Measurements from ENCODE around the gene OASL. TPM values are rescaled to one million over a fixed set of nuclear protein-coding genes. Genes with fewer than 3 reads are reported as not detected.

OASL gene
- total and polyA plus RNA-seq, 2 of the 4 experiments (the other 2 are of a cell fraction) = under 0.01 to 0.05 TPM

- no peak overlapping the region for H2AFZ ChIP-seq (replicated peaks; ENCODE audit: low read length, poor library complexity)
- CTCF ChIA-PET = no interaction called here
Measured at GRCh38 chr12:120998435-120998834, 40.6 kb downstream of the OASL start.

More at GRCh38 chr12:120998435-120998834, 40.6 kb downstream of the OASL start:
- H2AK9ac ChIP-seq (replicated peaks; ENCODE audit: low read depth, low read length, poor library complexity) = no peak overlapping the region
- no TSS peak for BruUV-seq (replicated peaks)
- H4K8ac ChIP-seq (ENCODE audit: low read depth in 2 of 2, low read length in 2 of 2) = no peak overlapping the region
- H3K18ac ChIP-seq (ENCODE audit: low read depth, low read length) = no peak overlapping the region
- H3K9ac ChIP-seq (ENCODE audit: low read depth, low read length) = no peak overlapping the region
- WGBS, 2 experiments (ENCODE audit: extremely low coverage in 2 of 2, insufficient read length in 1 of 2) = no CpG with 5 or more reads among the region's 3 CpGs
- no peak overlapping the region for H2AK5ac ChIP-seq (ENCODE audit: low read depth, low read length)
- peak; percentile 22 for DNase-seq
- no peak overlapping the region for H4K91ac ChIP-seq (ENCODE audit: insufficient read depth, low read depth, low read length)
- in situ Hi-C loops (cut with MboI; ENCODE audit: low sequenced_read_pairs) (no loop called here), intact Hi-C loops (cut with micrococcal nuclease) (no loop called here), dilution Hi-C loops (cut with HindIII; ENCODE audit: low sequenced_read_pairs, unreplicated experiment) (no loop called here)
- ATAC-seq (ENCODE audit: low read depth) = peak; percentile 51; the same call in 1 of the 2 replicates
- no peaks in the 10 kb centered on the region for H3K79me1 ChIP-seq (ENCODE audit: low read depth in 1 of 2, low read length in 2 of 2)
- H3K27ac ChIP-seq (ENCODE audit: insufficient read depth, low read length) = no peak overlapping the region
- peaks cover under 1% of the 10 kb centered on the region; the same call in 1 of the 2 replicates for H3K27me3 ChIP-seq (ENCODE audit: control insufficient read depth, insufficient read depth, low read length)
- no peak overlapping the region for H2BK15ac ChIP-seq (ENCODE audit: low read depth, low read length)
- no peak overlapping the region for H4K5ac ChIP-seq (ENCODE audit: low read depth, low read length)
- peaks cover 4% of the 10 kb centered on the region; the same call in 1 of the 2 replicates for H3K4me1 ChIP-seq (ENCODE audit: control insufficient read depth, insufficient read depth, low read length)
- no peak overlapping the region for H3K23ac ChIP-seq (ENCODE audit: low read depth, low read length)
- H2BK5ac ChIP-seq (ENCODE audit: low read depth, low read length, poor library complexity, severe bottlenecking) = no peak overlapping the region
- H2BK120ac ChIP-seq (ENCODE audit: low read depth, low read length) = no peak overlapping the region
- H3K4me3 ChIP-seq (ENCODE audit: insufficient read depth, low read depth, low read length) = no peak overlapping the region
- H4K20me1 ChIP-seq (ENCODE audit: insufficient read depth, low read length) = no peaks in the 10 kb centered on the region
- H3K14ac ChIP-seq (replicated peaks; ENCODE audit: low read depth, low read length) = no peak overlapping the region
- H3K36me3 ChIP-seq (ENCODE audit: control insufficient read depth, insufficient read depth, low read length) = peaks cover 2% of the 10 kb centered on the region; the same call in 1 of the 2 replicates
- POLR2A ChIA-PET (ENCODE audit: unreplicated experiment) = no interaction called here
- no peak overlapping the region for H3K4me2 ChIP-seq (ENCODE audit: low read depth, low read length)
- H3K9me1 ChIP-seq (ENCODE audit: insufficient read depth, low read length) = no peaks in the 10 kb centered on the region
- TF ChIP-seq POLR2A (IDR thresholded peaks at IDR 0.05; ENCODE audit: low read depth, low read length) (no peak), MAZ (IDR thresholded peaks at IDR 0.05; ENCODE audit: borderline replicate concordance, low read depth, low read length) (no peak), NFE2L2 (IDR thresholded peaks at IDR 0.05; ENCODE audit: low read depth, low read length) (no peak), MAFK (IDR thresholded peaks at IDR 0.05; ENCODE audit: low read depth, low read length) (no peak), MXI1 (IDR thresholded peaks at IDR 0.05; ENCODE audit: borderline replicate concordance, low read depth, low read length) (no peak), RAD21 (IDR thresholded peaks at IDR 0.05; ENCODE audit: low read length) (no peak), BHLHE40 (IDR thresholded peaks at IDR 0.05; ENCODE audit: low read depth, low read length) (no peak), SMC3 (IDR thresholded peaks at IDR 0.05; ENCODE audit: low read depth, low read length) (no peak)
- no peak overlapping the region for H3K4ac ChIP-seq (ENCODE audit: low read depth, low read length)
- H2BK20ac ChIP-seq (ENCODE audit: low read depth, low read length) = no peak overlapping the region
- H3K9me3 ChIP-seq (ENCODE audit: control insufficient read depth, insufficient read depth, low read length) = no peaks in the 10 kb centered on the region
- no peak overlapping the region for H3K56ac ChIP-seq (ENCODE audit: extremely low read depth, insufficient read depth, low read length)

Data from IMR-90 (cell line).